Stimulated activated CD8-positive, alpha-beta memory T cell treated with anti-CD3 and anti-CD28 coated beads, Interleukin-4, amount 100 ng/mL, for 48 hours (primary cell): ENCODE results near the gene PPP2R1B.
"Not testable (repeated sequence)": the region's sequence is repeated elsewhere in the genome, so short reads cannot be mapped to it uniquely, and the experiment has no call there.

Experiments used
- DNase-seq: peaks from one replicate; pipeline ENCODE4 v3.0.0-alpha.2; 2020

The PPP2R1B gene

DNA sequence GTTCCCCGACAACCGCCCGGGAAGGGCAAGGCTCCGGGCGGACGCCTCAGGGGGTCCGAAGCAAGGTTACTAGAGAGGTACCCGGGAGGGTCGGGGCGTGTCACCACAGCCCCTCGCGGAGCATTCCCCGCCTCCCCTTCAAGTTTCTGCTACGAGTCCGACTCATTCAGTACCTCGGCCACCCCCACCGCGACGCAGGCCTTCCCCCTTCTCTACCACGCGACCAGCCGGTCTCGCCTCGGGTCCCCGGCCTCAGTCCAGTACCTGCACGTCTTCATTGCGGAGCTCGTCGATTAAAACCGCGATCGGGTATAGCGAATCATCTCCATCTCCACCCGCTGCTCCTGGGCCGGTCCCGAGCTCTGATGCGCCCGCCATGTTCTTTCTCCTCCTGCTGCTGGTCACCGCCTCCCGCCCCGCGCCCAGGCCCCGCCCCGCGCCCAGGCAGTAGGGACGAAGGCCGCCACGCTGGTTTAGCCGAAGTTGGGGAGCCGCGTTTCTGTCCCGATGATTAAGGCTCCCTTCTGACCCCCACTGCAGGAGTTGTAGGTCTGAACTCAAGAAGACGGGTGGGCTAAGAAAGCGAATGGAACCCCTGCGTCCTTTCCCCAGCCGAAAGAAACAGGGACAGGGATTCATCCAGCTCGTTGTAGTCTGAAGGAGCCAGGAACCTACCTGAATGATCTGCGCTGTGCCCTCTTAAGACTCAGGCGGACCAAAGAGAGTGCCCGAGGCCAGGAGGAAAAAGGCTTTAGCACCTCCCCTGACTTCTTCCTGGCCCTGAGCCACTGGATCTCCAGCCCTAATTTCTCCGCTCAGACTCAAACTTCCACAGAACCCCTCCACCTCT, at the start of gene PPP2R1B:
Gene PPP2R1B (minus strand): TSS at position 406 of the 850 bp plus-strand sequence. CDS start 28 bp downstream, at position 378.
- peak; percentile 82 for DNase-seq

DNA sequence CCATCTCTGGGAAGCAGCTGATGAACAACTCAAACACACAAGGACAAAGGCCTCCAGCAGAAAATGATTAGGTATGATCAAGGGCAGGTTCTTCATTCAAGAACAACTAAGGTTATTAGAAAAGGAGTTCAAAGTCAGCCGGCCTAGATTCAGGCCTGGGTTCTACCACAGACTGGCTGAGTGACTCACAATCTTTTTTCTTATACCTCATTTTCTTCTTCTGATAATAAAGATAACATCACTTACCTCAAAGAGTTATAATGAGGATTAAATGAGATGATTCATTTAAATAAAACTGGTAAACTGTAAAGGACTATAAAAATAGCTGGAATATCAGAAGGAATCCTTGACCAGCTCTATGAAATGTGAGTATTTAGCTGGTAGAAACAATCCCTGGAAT, 49.3 kb upstream of the PPP2R1B start:
- no peak for DNase-seq

DNA sequence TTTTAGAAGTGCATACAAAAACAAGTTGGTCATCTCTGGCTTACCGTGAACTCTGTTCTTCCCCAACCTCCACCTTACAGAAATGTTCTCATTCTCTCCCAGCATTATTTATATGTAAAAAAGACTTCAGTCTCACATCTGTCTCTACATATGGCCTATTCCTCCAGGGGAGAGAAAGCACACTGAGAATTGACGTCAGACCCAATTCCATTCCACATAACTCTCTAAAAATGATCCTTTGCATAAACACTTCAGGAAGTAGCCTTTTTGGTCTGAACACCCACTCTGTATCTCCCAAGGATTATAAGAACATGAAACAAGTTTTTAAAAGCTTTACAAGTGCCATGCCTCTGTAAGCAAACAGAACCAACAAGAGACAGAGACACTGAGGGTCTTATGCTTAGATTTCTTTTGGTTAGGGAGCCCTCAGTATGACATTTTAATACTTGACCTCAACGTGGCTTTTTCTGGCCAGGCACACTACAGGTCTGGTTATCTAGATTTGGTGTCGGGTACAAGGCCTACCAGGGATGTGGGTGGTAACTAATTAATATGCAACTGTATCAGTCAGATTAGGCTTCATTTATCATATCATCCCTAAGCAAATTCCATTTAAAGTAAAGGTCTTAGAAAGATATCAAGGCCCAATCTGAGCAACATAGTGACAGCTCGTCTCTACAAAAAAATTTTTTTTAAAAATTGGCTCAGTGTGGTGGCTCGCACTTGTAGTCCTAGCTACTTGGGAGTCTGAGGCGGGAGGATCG, 48.5 kb upstream of the PPP2R1B start:
- no peak for DNase-seq

DNA sequence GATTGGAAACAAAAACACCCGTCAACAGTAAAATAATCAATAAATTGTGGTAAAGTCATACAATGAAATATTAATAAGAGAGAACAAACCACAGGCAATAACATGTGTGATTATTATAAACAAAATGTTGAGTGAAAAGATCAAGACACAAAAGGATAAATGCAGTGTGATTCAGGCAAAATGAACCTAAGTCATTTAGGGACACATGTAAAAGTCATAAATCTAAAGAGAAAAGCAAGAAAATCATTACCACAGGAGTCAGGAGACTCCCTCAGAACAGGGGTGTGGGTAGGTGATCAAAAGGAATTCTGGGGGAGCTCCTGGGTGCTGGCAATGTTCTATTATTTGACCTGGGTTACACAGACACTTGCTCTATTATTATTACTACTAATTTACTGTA, 47.9 kb upstream of the PPP2R1B start:
- no peak for DNase-seq

DNA sequence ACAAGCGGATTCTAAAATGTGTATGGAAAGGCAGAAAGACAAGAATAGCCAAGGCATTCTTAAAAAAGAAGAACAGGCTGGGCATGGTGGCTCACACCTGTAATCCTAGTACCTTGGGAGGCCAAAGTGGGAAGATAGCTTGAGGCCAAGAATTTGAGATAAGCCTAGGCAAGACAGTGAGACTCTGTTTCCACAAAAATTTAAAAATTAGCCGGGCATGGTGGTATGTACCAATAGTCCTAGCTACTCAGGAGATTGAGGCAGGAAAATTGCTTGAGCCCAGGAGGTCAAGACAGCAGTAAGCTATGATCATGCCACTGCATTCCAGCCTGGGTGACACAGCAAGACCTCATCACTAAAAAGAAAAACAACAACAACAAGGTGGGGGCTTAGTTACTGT, 46.0 kb upstream of the PPP2R1B start:
- DNase-seq, result no peak

DNA sequence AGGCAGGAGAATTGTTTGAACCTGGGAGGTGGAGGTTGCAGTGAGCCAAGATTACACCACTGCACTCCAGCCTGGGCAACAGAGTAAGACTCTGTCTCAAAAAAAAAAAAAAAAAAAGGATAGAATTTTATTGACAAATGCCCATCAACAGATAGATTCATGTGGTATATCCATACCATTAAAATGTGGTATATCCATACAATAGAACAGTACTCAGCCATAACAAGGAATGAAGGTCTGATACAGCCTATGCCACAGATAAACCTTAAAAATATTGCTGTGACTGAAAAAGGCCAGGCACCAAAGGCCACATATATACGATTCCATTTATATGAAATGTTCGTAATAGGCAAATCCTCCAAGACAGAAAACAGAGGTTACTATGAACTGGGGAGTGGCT, 45.3 kb upstream of the PPP2R1B start:
- DNase-seq, result no peak

DNA sequence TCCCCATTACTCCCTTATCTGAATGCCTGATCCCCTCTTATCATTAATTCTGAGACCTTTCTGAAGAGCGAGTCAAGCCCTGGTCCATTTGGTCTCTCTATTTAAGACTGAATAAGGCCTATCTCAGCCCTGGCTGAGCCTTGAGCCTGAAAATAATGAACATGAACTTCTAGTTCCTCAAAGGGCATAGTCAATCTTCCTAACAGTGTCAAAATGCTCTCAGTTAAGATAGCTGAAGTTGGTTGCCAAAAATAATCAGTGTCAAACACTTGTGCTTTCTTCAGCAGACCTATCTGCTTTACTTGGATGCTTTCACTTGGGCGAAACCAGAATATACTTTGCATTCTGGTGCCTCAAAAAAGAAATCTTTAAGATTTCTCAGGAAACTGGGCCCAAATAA, 42.6 kb upstream of the PPP2R1B start:
- DNase-seq, result no peak

DNA sequence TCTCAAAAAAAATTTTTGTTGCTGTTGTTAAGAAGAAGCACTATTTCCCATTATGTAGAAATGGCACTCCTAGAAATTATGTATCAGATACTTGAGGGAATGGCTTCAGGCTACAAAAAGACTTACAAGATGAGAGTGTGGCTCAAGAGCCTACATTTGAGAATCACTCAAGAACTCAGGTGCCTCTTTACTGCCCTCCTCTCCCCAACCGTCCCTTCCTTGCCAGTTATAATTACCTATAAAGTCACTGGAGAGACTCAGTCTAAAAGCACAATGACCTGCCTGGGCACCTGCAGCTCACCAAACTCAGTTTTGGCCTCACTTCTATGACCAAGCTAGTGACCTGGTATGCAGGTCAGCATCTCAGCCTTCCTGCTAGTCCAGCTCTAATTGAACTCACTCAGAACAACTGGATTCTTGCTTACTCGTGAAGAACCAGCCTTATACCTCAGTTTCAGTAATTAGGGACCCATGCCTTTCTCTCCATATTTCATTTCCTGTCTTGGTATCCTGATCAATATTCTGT, 41.9 kb upstream of the PPP2R1B start:
- DNase-seq, result no peak

DNA sequence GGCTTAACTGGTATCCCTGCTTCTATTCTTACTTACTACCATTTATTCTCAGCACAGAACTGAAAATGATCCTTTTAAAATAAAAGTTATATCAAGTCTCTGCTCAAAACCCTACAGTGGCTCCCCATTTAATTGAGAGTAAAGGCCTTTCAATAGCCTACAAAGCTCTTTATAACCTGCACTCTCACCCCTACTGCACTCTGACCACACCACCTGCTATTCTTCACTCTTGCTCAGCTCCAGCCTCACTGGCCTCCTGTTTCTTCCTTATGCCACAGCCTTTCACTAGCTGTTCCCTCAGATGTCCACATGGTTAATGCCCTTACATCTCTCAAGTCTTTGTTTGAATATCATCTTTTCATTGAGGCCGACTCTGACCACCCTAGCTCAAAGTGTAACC, 40.9 kb upstream of the PPP2R1B start:
- DNase-seq, result no peak

DNA sequence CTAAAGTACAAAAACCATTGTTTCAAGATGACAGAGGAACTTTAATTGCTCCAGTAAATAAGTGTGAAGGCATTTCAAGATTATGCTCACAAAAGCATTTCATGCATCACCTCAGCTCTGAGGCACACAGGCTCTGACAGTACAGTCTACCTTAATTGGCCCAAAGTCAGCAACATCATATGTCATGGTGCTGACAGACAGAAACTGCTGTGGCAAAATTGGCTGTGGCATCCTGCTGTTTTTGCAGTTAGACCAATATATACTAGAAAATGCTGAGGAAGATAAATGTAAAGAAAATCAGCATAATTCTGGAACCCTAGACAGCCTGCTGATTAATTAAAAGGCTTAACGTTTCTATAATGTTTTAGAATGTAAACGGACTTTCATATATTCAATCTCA, 34.9 kb upstream of the PPP2R1B start:
- no peak for DNase-seq

DNA sequence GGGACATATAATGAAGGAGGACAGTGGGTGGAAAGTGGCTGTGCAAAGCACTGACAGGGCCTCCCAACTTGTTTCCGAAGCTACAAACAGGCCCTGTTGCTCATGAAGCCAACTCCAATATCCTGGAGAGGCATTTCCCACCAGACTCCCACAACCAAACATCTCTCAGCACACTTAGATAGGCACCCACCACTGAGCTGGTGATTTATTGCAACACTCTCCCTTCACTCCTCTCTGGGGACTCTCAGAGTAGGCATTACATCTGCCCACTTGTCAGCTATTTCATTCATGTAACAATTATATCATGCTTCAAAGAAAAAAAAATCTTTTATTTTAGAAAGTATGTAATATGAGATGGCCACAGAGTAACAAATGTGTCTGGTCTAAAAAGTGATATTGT, 32.1 kb upstream of the PPP2R1B start:
- no peak for DNase-seq

DNA sequence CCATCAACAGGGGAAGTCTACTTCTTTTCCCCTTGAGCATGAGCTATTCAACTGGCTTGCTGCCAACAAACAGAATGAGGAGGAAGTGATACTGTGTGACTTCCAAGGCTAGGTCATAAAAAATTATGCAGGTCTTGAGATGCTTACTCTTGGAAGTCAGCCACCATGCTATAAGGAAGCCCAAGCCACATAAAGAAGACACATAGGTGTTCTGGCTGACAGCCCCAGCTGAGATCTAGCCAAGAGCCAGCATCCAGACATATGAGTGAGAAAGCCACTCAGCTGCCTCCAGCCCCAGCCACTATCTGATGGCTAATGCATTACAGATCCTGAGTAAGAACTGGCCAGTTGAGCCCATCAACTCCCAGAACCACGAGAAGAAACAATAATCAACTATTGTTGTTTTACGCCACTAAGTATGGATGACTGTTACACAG, 31.0 kb upstream of the PPP2R1B start:
- DNase-seq, result no peak

DNA sequence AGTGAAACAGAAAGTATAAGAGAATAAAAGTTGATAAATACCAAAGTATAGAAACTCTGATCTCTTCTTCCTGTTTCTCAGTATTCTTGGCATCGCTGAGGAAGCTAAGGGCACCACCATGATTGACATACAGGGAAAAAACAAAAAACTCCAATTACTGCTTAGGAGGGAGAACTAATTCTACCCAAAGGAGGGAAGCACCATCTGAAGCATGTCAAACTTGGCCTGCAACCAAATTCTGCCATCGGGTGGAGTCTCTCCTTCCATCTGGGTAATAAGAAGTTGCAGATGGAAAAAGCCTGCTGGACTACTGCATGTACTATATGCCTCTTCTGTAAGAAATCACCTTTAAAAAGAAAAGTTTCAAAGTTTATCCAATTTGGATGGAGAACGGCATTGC, 30.5 kb upstream of the PPP2R1B start:
- no peak for DNase-seq

DNA sequence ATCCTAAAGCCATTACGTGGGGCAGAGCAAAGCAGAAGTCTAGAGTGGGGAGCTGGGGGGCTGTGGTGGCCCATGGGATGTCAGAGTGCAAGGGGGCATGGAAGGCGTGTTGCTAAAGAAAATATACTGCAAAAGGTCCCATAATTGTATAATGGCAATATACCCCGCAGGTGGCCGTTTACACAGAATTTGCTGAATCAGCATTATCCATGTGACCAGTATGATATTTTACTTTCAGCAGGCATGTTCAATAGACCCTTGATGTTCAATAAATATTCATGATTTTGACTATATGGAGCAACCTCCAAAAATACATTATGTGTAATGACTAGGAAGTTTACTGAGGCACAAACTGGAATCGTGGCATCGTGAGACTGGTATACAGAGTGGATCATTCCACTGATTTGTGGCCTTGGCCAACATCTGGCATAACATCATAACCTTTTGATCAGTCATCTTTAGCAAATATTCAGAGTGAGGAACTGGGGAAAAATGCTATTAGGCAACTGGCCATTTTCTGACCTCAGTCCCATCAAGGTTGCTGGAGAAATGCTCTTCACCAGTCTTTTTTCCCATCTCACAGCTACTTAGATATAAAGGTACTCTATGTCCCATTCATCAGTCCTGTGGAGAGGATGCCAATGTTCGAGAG, 29.3 kb upstream of the PPP2R1B start:
- DNase-seq, result no peak

DNA sequence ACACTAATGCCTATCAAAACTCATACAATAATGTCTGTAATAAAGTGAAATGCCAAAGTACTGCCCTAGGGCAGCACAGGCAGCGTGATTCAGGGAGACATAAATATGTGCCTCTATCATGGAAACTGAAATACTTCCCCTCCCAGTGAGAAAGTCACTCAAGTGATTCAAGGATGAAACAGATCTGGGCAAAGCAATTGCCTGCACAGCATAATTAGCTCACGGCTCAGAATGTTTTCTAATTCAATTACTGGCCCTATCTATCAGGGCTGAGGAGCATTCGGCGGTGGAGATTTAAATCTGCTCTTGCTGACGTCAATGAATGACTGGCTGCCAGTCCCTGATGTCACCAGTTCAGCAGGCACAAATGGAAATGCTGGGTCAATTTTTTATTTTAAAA, 27.7 kb upstream of the PPP2R1B start:
- no peak for DNase-seq

DNA sequence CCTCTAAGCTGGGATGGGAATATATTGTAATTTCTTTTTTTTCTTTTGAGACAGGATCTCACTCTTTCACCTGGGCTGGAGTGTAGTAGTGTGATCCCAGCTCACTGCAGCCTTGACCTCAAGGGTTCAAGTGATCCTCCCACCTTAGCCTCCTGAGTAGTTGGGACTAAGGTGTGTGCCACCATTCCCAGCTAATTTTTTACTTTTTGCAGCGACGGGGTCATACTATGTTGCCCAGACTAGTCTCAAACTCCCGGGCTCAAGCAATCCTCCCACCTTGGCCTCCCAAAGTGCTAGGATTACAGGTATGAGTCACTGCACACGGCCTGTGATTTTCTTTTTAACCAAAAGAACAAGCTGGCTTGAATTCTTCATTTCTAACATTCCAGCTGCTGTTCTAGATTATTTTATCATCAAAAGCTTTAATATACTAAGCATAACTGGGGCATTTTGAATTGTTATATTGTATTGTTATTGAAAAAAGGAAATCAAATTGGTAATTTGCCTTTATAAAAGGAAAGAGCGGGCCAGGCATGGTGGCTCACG, 26.8 kb upstream of the PPP2R1B start:
- no peak for DNase-seq

DNA sequence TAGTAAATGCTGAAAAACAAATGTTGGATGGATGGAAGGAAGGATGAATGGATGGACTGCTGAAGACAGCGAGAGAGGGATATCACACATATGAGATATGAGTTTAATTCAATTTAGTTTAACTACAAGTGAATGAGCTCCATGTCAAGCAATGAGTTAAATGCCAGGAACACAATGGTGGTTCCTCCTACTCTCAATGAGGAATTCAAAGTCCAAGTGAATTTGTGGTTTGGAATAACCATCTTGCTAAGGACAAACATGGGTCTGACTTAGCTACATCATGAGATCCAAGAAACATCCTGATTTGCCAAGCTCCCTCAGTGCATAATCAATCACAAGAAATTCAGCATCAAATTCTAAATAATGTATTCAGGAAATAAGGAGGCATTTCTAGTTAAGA, 26.1 kb upstream of the PPP2R1B start:
- DNase-seq, result no peak

DNA sequence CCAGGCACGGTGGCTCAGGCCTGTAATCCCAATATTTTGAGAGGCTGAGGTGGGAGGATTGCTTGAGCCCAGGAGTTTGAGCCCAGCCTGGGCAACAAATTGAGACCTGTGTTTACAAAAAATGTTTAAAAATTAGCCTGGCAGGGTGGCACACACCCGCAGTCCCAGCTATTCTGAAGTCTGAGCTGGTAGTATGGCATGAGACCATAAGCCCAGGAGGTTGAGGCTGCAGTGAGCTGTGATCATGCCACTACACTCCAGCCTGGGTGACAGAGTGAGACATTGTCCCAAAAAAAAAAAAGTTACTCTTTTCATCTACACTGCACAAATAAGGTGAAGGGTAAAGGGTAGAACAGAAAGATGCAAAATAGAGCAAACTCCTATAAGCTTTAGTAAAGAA, 22.3 kb upstream of the PPP2R1B start:
- no peak for DNase-seq

DNA sequence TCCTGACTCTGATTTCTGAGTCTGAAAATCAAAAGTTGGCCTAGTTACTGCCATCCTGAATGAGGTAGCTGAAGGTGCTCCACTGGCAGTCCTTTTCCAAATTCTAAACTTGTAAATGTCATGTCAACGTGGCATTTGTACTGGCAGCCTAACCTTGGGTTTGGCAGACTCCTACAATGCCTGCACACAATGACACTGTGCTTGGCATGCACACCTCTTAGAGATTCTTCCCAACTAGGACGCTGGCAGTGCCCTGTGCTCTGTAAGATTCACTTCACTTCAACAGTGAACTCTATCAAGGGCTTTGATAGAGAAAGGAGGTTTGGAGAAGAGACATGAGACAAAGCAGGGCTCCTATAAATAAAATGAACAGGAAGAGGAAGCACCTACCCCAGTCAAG, 21.9 kb upstream of the PPP2R1B start:
- no peak for DNase-seq

DNA sequence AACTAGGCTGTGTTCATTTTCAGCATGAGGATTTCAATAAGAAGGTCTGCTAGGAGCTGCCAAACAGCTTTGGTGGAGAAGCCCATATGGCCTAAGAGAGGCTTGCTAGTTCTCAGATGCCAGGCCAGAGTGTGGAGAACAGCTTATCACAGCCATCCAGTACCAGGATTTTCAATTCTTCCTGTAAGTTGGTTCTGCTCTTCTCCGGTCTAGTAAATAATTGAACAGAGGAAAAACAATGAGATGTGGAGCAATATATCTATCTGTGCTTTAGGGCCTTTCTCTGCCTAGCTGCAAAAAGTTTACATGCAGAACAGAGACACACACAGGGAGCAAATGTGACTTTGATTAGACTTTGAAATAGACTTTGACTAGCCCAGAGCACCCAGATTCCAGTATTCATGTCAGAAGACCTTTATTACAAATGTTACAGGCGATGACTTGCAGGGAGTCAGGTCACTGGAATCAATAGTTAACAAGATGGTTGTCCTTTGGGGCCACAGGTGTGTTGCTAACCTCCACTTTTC, 19.8 kb upstream of the PPP2R1B start:
- DNase-seq, result no peak

DNA sequence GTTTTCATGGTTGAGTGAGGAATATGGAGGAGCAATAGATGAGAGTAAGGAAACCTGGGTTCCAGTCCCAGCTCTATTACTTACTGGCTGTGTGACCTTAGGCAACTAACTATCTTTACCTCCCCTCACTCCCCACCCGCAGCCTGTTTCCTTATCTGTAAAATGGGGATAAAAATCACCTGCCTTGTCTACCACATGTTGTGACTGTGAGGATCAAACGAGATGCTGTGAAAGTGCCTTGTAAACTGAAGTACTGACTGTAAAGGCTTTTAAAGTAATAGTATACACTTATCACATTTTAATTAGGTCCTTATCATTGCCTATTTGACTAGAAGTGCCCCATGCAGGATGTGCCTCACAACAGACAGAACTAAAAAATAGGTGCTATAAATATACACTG, 18.9 kb upstream of the PPP2R1B start:
- DNase-seq, result no peak

DNA sequence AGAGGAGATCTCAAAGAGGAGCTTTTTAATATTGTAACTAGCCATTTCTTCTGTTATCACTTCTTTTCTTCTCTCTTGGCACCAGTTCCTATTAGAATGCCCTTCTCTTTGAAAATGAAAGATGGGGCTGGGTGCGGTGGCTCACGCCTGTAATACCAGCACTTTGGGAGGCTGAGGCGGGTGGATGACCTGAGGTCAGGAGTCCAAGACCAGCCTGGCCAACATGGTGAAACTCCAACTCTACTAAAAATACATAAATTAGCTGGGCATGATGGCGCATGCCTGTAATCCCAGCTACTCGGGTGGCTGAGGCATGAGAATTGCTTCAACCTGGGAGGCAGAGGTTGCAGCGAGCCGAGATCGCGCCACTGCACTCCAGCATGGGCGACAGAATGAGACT, 18.1 kb upstream of the PPP2R1B start:
- DNase-seq, result not testable (repeated sequence)
